IMR-90 (cell line): ENCODE data around the gene IRF2.

Source experiments
- BHLHE40 ChIP-seq: fragments of 150-350 bp; IDR thresholded peaks from 2 replicates; pipeline ENCODE4 v1.6.1; 2016; ENCODE audit warnings: mild to moderate bottlenecking, low read depth, low read length
- CEBPB ChIP-seq: IDR thresholded peaks from 2 replicates; pipeline ENCODE4 v1.6.1; 2012; ENCODE audit warnings: low read depth, low read length, improper control_type of control experiment
- MAZ ChIP-seq: IDR thresholded peaks from 2 replicates; pipeline ENCODE4 v1.6.1; 2012; ENCODE audit warnings: low read depth, mild to moderate bottlenecking, low read length, improper control_type of control experiment, moderate library complexity, borderline replicate concordance
- POLR2A ChIP-seq: IDR thresholded peaks from 2 replicates; pipeline ENCODE4 v1.6.1; 2012; ENCODE audit warnings: mild to moderate bottlenecking, low read depth, low read length
- RCOR1 ChIP-seq: IDR thresholded peaks from 2 replicates; pipeline ENCODE4 v1.6.1; 2012; ENCODE audit warnings: mild to moderate bottlenecking, low read length, improper control_type of control experiment; ENCODE audit not compliant: insufficient replicate concordance
- RFX5 ChIP-seq: IDR thresholded peaks from 2 replicates; pipeline ENCODE4 v1.8.0; 2012; ENCODE audit warnings: low read depth, mild to moderate bottlenecking, low read length, moderate library complexity
- SMC3 ChIP-seq: fragments of 150-350 bp; IDR thresholded peaks from 2 replicates; pipeline ENCODE4 v1.6.1; 2016; ENCODE audit warnings: low read depth, mild to moderate bottlenecking, antibody characterized with exemption, low read length, moderate library complexity
- TF ChIP-seq, protein P1 (sequence below): conservative IDR thresholded peaks from 2 replicates; pipeline ENCODE4 v1.5.1; 2012; ENCODE audit warnings: mild to moderate bottlenecking, low read depth, low read length, improper control_type of control experiment

DNA sequence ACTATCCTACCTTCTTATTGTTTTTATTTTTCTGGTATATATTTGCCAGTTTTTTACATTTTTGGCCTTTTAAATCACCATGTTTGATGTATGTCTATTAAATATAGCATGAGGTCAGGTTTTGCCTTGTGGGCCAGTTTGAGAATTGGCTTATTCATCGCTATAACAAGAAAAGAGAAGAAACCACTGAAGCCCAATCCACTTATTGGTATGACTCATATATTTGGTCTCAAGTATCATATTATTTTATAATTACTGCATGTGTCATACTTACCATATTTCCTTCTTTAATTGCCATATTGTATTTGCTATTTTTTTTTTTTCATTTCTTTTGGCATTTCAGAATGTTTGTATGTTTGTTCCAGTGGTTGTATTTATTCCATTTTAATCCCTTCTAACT, 99.3 kb downstream of the IRF2 start:
- TF ChIP-seq POLR2A (no peak), RFX5 (no peak), MAZ (no peak), SMC3 (no peak), BHLHE40 (no peak), RCOR1 (no peak), CEBPB (no peak)
- TF ChIP-seq, protein P1, sequence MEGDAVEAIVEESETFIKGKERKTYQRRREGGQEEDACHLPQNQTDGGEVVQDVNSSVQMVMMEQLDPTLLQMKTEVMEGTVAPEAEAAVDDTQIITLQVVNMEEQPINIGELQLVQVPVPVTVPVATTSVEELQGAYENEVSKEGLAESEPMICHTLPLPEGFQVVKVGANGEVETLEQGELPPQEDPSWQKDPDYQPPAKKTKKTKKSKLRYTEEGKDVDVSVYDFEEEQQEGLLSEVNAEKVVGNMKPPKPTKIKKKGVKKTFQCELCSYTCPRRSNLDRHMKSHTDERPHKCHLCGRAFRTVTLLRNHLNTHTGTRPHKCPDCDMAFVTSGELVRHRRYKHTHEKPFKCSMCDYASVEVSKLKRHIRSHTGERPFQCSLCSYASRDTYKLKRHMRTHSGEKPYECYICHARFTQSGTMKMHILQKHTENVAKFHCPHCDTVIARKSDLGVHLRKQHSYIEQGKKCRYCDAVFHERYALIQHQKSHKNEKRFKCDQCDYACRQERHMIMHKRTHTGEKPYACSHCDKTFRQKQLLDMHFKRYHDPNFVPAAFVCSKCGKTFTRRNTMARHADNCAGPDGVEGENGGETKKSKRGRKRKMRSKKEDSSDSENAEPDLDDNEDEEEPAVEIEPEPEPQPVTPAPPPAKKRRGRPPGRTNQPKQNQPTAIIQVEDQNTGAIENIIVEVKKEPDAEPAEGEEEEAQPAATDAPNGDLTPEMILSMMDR: no peak
